SK-N-SH (cell line): ENCODE results near the gene IL27RA. TPM values are rescaled to one million over a fixed set of nuclear protein-coding genes. Genes with fewer than 3 reads are reported as not detected.

Source experiments
- CTCF ChIA-PET: fragments of 300-600, 350-600 bp; formaldehyde crosslinking; extraction: SDS; loops from one replicate; lab custom pipeline; 2021; lab: Yijun Ruan, JAX
- POLR2A ChIA-PET: fragments of 350-600 bp; sonication (Branson Sonifier 250); formaldehyde crosslinking; extraction: SDS; loops from one replicate; lab custom pipeline; 2020; ENCODE audit warnings: antibody characterized with exemption, inconsistent platforms; lab: Yijun Ruan, JAX
- DNase-seq: peaks from one replicate; pipeline ENCODE4 v3.0.0; 2012
- H2AFZ ChIP-seq: fragments of 200-600 bp; sonication (generic); 2 replicates; pipeline ENCODE4 v1.8.1; 2016; ENCODE audit warnings: antibody characterized with exemption, mild to moderate bottlenecking, low read depth
- H3F3A ChIP-seq: fragments of 200-600 bp; sonication (generic); replicated peaks from 2 replicates; pipeline ENCODE3; 2016; ENCODE audit warnings: antibody characterized with exemption, mild to moderate bottlenecking; ENCODE audit not compliant: insufficient read depth
- H3K27ac ChIP-seq, 2 experiments: fragments of 200-500 bp in 1 of 2; fragments of 200-600 bp in 1 of 2; sonication (Bioruptor generic) in 1 of 2; sonication (generic), shearing (Covaris generic) in 1 of 2; 2 replicates each; pipeline versions ENCODE4 v1.5.1 to v1.6.1; 2014 to 2016; ENCODE audit warnings: low read depth in 2 of 2, inconsistent platforms in 1 of 2, low read length in 1 of 2, mild to moderate bottlenecking in 1 of 2, mixed read lengths in 1 of 2
- H3K27me3 ChIP-seq: fragments of 200-600 bp; sonication (generic), shearing (Covaris generic); 2 replicates; pipeline ENCODE4 v1.6.1; 2016; ENCODE audit warnings: mixed run types; ENCODE audit not compliant: insufficient read depth
- H3K36me3 ChIP-seq, 2 experiments: fragments of 200-500 bp in 1 of 2; fragments of 200-600 bp in 1 of 2; sonication (Bioruptor generic) in 1 of 2; sonication (generic) in 1 of 2; replicated peaks in 1 of 2; 2 replicates each; pipeline versions ENCODE3 to v1.5.1; 2014 to 2016; ENCODE audit warnings: low read length in 1 of 2, mild to moderate bottlenecking in 1 of 2; ENCODE audit not compliant: insufficient read depth in 2 of 2, control insufficient read depth in 1 of 2
- H3K4me1 ChIP-seq, 2 experiments: fragments of 200-500 bp in 1 of 2; fragments of 200-600 bp in 1 of 2; sonication (Bioruptor generic) in 1 of 2; sonication (generic), shearing (Covaris generic) in 1 of 2; 2 replicates each; pipeline versions ENCODE4 v1.5.1 to v1.6.1; 2014 to 2016; ENCODE audit warnings: low read depth in 1 of 2, low read length in 1 of 2, mixed run types in 1 of 2; ENCODE audit not compliant: insufficient read depth in 2 of 2, control insufficient read depth in 1 of 2
- H3K4me2 ChIP-seq: fragments of 200-600 bp; sonication (generic), shearing (Covaris generic); 2 replicates; pipeline ENCODE4 v1.6.1; 2017; ENCODE audit warnings: mixed run types
- H3K4me3 ChIP-seq, 2 experiments: fragments of 200-500 bp in 1 of 2; fragments of 200-600 bp in 1 of 2; sonication (Bioruptor generic) in 1 of 2; sonication (generic), shearing (Covaris generic) in 1 of 2; 2 replicates each; pipeline versions ENCODE4 v1.5.1 to v1.8.1; 2014 to 2016; ENCODE audit warnings: low read depth in 2 of 2, inconsistent platforms in 1 of 2, low read length in 1 of 2, mild to moderate bottlenecking in 1 of 2, mixed read lengths in 1 of 2, moderate library complexity in 1 of 2
- H3K79me2 ChIP-seq: fragments of 200-600 bp; sonication (generic); 2 replicates; pipeline ENCODE4 v1.8.1; 2017; ENCODE audit warnings: mild to moderate bottlenecking; ENCODE audit not compliant: insufficient read depth
- H3K9ac ChIP-seq: fragments of 200-600 bp; sonication (generic); 2 replicates; pipeline ENCODE4 v1.6.1; 2017; ENCODE audit warnings: mixed run types
- H3K9me2 ChIP-seq: fragments of 200-600 bp; sonication (generic); 2 replicates; pipeline ENCODE4 v1.6.1; 2017; ENCODE audit warnings: mixed run types
- H3K9me3 ChIP-seq: fragments of 200-600 bp; sonication (generic); 2 replicates; pipeline ENCODE4 v1.6.1; 2017; ENCODE audit warnings: mixed run types, mild to moderate bottlenecking, moderate library complexity
- H4K20me1 ChIP-seq: fragments of 200-600 bp; sonication (generic); 2 replicates; pipeline ENCODE4 v1.6.1; 2017; ENCODE audit warnings: mild to moderate bottlenecking, mixed run types; ENCODE audit not compliant: insufficient read depth
- CHD2 ChIP-seq: fragments of 150-350 bp; IDR thresholded peaks from 2 replicates; pipeline ENCODE4 v1.6.1; 2018; ENCODE audit warnings: low read length; ENCODE audit not compliant: partially characterized antibody
- CTCF ChIP-seq: fragments of 200-600 bp; sonication (generic); IDR thresholded peaks from 2 replicates; pipeline ENCODE4 v1.6.1; 2017; ENCODE audit warnings: antibody characterized with exemption, mild to moderate bottlenecking, moderate library complexity
- ELF1 ChIP-seq: IDR thresholded peaks from 2 replicates; pipeline ENCODE4 v1.4.0; 2012
- EZH2phosphoT487 ChIP-seq: fragments of 200-600 bp; sonication (generic); IDR thresholded peaks from 2 replicates; pipeline ENCODE4 v1.6.1; 2017; ENCODE audit warnings: low read depth, mixed run types, mild to moderate bottlenecking, antibody characterized with exemption, moderate library complexity, borderline replicate concordance
- FOSL2 ChIP-seq: IDR thresholded peaks from 2 replicates; pipeline ENCODE4 v1.4.0; 2012; ENCODE audit warnings: low read depth, mild to moderate bottlenecking, moderate library complexity, borderline replicate concordance
- GATA2 ChIP-seq: sonication (generic); formaldehyde crosslinking; IDR thresholded peaks from 2 replicates; pipeline ENCODE4 v1.5.0; 2020; ENCODE audit warnings: mild to moderate bottlenecking, missing genetic modification reagents
- MEF2A ChIP-seq: IDR thresholded peaks from 2 replicates; pipeline ENCODE4 v1.4.0; 2012; ENCODE audit warnings: low read depth, borderline replicate concordance
- NFIC ChIP-seq: IDR thresholded peaks from 2 replicates; pipeline ENCODE4 v1.4.0; 2012; ENCODE audit warnings: borderline replicate concordance
- NRF1 ChIP-seq: IDR thresholded peaks from 2 replicates; pipeline ENCODE4 v1.6.1; 2012; ENCODE audit warnings: low read depth, mild to moderate bottlenecking, low read length
- PBX3 ChIP-seq: IDR thresholded peaks from 2 replicates; pipeline ENCODE4; 2012
- POLR2AphosphoS5 ChIP-seq: IDR thresholded peaks from 2 replicates; pipeline ENCODE4 v1.6.1; 2012; ENCODE audit warnings: low read depth, low read length
- RAD21 ChIP-seq: IDR thresholded peaks from 2 replicates; pipeline ENCODE4 v1.6.1; 2012; ENCODE audit warnings: mild to moderate bottlenecking, low read length
- REST ChIP-seq: IDR thresholded peaks from 2 replicates; pipeline ENCODE4 v1.6.1; 2012; ENCODE audit warnings: mild to moderate bottlenecking, low read depth, low read length, moderate library complexity
- RXRA ChIP-seq: IDR thresholded peaks from 2 replicates; pipeline ENCODE4 v1.4.0; 2012; ENCODE audit warnings: low read depth, mild to moderate bottlenecking, borderline replicate concordance
- YY1 ChIP-seq: IDR thresholded peaks from 2 replicates; pipeline ENCODE4 v1.4.0; 2012; ENCODE audit warnings: low read depth, mild to moderate bottlenecking
- WGBS: methylation state at CpG from one replicate; pipeline ENCODE4 v1.1.6; 2017; ENCODE audit warnings: low lambda C conversion rate; 5-methylcytosine and 5-hydroxymethylcytosine counted together
- polyA plus RNA-seq, 3 experiments: library from polyadenylated mRNA; depleted of rRNA; stranded (reverse); fragments of >200 nt; gene quantifications; 2 replicates each; pipeline ENCODE4 v1.2.3, GENCODE V29; 2012

IL27RA gene
- polyA plus RNA-seq, 1 of the 3 experiments (the other 2 are of a cell fraction), result 9.3 TPM

GRCh38 chr19:14054099-14054498 is 22.5 kb downstream of the IL27RA start:
- H3K9ac ChIP-seq, result no peak overlapping the region
- no peak overlapping the region for H2AFZ ChIP-seq
- H3K36me3 ChIP-seq, result no peaks in the 10 kb centered on the region
- H3K4me2 ChIP-seq, result no peak overlapping the region
- POLR2A ChIA-PET, result no interaction called here
- no peak for DNase-seq
- no peaks in the 10 kb centered on the region for H3K27me3 ChIP-seq
- H3K79me2 ChIP-seq, result no peaks in the 10 kb centered on the region
- H4K20me1 ChIP-seq, result no peaks in the 10 kb centered on the region
- CTCF ChIA-PET, result interaction anchor here (0.9 to 3.0 kb wide), 5 partner anchors 11 to 25 kb away, joined by 3 to 15 read pairs (median 4); partner anchors contain the start of gene MISP3
- H3K9me2 ChIP-seq, result no peaks in the 10 kb centered on the region
- peaks cover 6 to 10% of the 10 kb centered on the region in 2 experiments; a peak in 2 of 4 replicates for H3K4me1 ChIP-seq
- no peaks in the 10 kb centered on the region for H3K9me3 ChIP-seq
- TF ChIP-seq RXRA (no peak), FOSL2 (no peak), ELF1 (no peak), GATA2 (CRISPR knock-in tag) (no peak), NRF1 (no peak), POLR2AphosphoS5 (no peak), YY1 (no peak), PBX3 (no peak), NFIC (no peak), CHD2 (no peak), MEF2A (no peak), CTCF (no peak), EZH2phosphoT487 (no peak), RAD21 (no peak), REST (no peak)
- H3K27ac ChIP-seq, result no peak overlapping the region
- 95% methylated on average over 6 of the region's 6 CpGs for WGBS
- no peak overlapping the region for H3K4me3 ChIP-seq
- peaks cover 11% of the 10 kb centered on the region for H3F3A ChIP-seq
